ENCODE measurements around the gene SBF2.
A peak's percentile ranks its signal among the peaks of the same experiment; 100 is the strongest.

Gene SBF2

GRCh38 chr11:10317151-10317755 is 23.2 kb upstream of the SBF2 start:
- DNase-seq, result no peak

- no peak for DNase-seq
Observed at GRCh38 chr11:10315083-10315482, 21.1 kb upstream of the SBF2 start.

- DNase-seq, result no peak
Observed at GRCh38 chr11:10314199-10315072, 20.4 kb upstream of the SBF2 start.

GRCh38 chr11:10311802-10312201 is 17.8 kb upstream of the SBF2 start:
- no peak for DNase-seq

- DNase-seq, result no peak
Observed at GRCh38 chr11:10310301-10310841, 16.4 kb upstream of the SBF2 start.

- DNase-seq, result no peak
Observed at GRCh38 chr11:10309163-10310093, 15.4 kb upstream of the SBF2 start.

- DNase-seq, result no peak
Observed at GRCh38 chr11:10308201-10308954, 14.4 kb upstream of the SBF2 start.

- peak; percentile 84 for DNase-seq
Observed at GRCh38 chr11:10307400-10308200, 13.6 kb upstream of the SBF2 start.

GRCh38 chr11:10307022-10307399 is 13.0 kb upstream of the SBF2 start:
- DNase-seq, result no peak

GRCh38 chr11:10305964-10306918 is 12.2 kb upstream of the SBF2 start:
- DNase-seq, result no peak

- DNase-seq, result no peak
Observed at GRCh38 chr11:10305262-10305963, 11.4 kb upstream of the SBF2 start.

GRCh38 chr11:10304495-10305261 is 10.7 kb upstream of the SBF2 start, which contains the start of gene ADM:
ADM (plus strand) TSS chr11:10305073; CDS start chr11:10305701, 628 bp downstream.
- peak; percentile 38 for DNase-seq

- no peak for DNase-seq
Observed at GRCh38 chr11:10303558-10304363, 9.7 kb upstream of the SBF2 start.

GRCh38 chr11:10302744-10303557 is 8.9 kb upstream of the SBF2 start:
- DNase-seq, result peak; percentile 66

GRCh38 chr11:10302359-10302743 is 8.3 kb upstream of the SBF2 start:
- DNase-seq, result no peak

- DNase-seq, result no peak
Observed at GRCh38 chr11:10301656-10302358, 7.8 kb upstream of the SBF2 start.
